Kasumi-1 (cell line): Measurements from ENCODE around the gene CRYGS.

Source experiments
- DNase-seq, 2 experiments: peaks; one replicate each; lab custom pipeline; 2025; lab: John Stamatoyannopoulos, UW

CRYGS gene

DNA sequence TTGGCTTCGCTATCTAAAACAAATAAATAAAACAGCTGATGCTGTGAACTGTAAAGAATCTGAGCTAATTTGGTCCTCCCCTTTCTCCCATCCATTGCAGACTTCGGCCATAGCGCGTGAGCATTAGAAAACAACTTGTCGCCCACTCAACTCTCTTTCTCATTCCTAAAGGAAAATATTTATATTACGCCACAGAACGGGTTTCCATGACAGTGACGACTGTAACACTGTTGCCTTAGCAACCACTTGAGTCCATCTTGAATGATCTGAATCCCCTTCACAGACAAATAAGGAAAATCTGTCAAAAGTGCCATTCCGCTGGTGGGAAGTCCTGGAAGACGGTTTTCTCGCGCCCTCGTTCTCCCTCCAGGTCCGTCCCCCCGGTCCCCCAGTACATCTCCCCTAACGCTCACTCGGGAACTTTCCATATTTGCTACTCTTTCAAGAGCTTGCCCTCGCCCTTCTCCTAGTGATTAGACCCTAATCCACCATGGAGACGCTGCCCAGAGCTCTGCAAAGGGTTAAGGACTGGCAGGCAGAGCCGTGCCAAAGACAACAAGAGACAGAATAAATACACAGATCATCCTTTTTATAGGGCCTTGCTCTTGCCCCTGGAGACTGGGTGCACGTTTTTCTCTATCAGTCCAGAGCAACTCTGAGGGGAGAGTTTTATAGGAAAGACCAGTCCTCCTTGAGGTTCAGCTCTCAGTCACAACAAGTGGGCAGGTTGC, 50.5 kb downstream of the CRYGS start:
- no peak for DNase-seq

DNA sequence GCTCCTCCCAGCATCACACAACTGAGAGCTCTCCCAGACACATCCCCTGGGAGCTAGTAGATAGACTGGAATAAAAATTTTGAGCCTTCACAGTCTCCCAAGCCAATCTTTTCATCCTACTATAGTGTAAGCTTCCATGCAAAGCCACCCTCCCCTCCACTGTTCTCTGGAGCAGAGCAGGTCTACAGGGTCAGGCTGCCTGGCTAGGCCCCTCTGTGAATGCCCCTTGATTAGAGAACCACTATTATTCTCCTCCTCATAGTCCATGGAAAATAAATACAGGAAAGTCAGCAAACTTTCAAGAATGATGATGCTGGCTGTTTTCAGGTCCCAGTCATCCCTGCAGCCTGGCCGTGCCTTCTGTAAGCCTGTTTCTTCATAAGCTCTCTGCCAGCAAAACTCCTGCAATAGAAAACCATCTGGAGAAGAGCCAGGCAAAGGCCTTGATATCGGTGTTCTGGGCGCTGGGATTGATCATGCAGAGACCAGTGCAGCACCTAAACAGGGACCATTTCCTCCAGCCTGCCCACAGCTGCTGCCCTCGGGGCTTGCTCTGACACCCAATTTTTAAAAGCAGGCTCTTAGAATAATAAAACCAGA, 51.7 kb downstream of the CRYGS start:
- no peak for DNase-seq

DNA sequence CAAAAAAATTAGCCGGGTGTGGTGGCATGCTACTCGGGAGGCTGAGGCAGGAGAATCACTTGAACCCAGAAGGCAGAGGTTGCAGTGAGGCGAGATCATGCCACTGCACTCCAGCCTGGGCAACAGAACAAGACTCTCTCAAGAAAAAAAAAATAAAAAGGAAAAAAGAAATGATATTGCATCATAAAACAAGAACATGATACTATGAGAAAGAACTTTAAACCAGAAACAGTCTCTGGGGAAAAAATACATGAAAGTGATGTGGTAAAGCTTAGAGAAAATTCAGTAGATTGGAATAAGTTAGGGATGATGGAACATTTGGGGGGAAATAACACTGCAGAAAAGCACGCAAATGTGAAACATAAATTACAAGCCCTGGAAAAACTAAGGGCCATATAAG, 54.7 kb downstream of the CRYGS start:
- no peak for DNase-seq
